Gastroesophageal sphincter (tissue), 3 donors: Measurements from ENCODE around the gene PARD3B.

Experiments
- EP300 ChIP-seq: sonication (generic); formaldehyde crosslinking; IDR thresholded peaks from one replicate; pipeline ENCODE4 v1.6.1; 2017; ENCODE audit warnings: antibody characterized with exemption, mild to moderate bottlenecking
- POLR2A ChIP-seq, 2 donors: fragments of 450-650 bp; IDR thresholded peaks; one replicate each; pipeline ENCODE4 v1.6.1; 2017; ENCODE audit warnings: antibody characterized with exemption in 2 of 2, mild to moderate bottlenecking in 2 of 2, moderate library complexity in 1 of 2
- TF ChIP-seq, protein P1 (sequence below), 4 experiments: fragments of 200-600 bp in 2 of 4; fragments of 450-650 bp in 2 of 4; sonication (generic) in 1 of 4; IDR thresholded peaks; one replicate each; pipeline ENCODE4 v1.5.1; 2017 to 2019; ENCODE audit warnings: antibody characterized with exemption in 4 of 4, mild to moderate bottlenecking in 2 of 4, moderate library complexity in 2 of 4

DNA sequence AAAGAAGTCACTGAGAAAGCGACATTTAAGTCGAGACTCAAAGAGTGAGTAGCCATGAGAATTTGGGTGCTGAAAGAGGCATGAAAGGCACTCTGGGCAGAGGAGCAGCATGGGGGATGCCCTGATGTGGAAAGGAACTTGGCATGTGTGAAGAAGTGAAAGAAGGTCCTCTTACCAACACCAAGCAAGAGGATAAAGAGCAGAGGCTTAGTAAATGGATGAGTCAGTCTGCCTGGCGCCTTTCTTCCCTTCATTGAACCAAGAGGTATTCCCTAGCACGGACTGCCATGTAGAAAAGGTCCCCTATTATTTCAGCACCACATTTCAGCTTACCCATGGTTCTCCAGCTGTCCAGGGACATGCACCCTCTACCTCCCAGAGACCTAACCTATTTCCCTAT lies 915.9 kb downstream of the PARD3B start:
- TF ChIP-seq POLR2A (IDR thresholded peaks at IDR 0.05) (no peak), EP300 (no peak)
- TF ChIP-seq, protein P1, sequence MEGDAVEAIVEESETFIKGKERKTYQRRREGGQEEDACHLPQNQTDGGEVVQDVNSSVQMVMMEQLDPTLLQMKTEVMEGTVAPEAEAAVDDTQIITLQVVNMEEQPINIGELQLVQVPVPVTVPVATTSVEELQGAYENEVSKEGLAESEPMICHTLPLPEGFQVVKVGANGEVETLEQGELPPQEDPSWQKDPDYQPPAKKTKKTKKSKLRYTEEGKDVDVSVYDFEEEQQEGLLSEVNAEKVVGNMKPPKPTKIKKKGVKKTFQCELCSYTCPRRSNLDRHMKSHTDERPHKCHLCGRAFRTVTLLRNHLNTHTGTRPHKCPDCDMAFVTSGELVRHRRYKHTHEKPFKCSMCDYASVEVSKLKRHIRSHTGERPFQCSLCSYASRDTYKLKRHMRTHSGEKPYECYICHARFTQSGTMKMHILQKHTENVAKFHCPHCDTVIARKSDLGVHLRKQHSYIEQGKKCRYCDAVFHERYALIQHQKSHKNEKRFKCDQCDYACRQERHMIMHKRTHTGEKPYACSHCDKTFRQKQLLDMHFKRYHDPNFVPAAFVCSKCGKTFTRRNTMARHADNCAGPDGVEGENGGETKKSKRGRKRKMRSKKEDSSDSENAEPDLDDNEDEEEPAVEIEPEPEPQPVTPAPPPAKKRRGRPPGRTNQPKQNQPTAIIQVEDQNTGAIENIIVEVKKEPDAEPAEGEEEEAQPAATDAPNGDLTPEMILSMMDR (IDR thresholded peaks at IDR 0.05), result no peak
